GM18505 (cell line): ENCODE measurements around the gene RRAD.
"Not testable (repeated sequence)": the region's sequence is repeated elsewhere in the genome, so short reads cannot be mapped to it uniquely, and the experiment has no call there.

Experiments
- ATAC-seq: cut with Tn5 transposase; IDR thresholded peaks from one replicate; pipeline ENCODE4 v1.9.1; 2021; ENCODE audit not compliant: unreplicated experiment
- POLR2A ChIP-seq: IDR thresholded peaks from 4 replicates; pipeline ENCODE4 v1.6.1; 2011; ENCODE audit warnings: borderline replicate concordance; ENCODE audit not compliant: insufficient read depth, insufficient read length; ENCODE audit errors: extremely low read depth

RRAD gene

DNA sequence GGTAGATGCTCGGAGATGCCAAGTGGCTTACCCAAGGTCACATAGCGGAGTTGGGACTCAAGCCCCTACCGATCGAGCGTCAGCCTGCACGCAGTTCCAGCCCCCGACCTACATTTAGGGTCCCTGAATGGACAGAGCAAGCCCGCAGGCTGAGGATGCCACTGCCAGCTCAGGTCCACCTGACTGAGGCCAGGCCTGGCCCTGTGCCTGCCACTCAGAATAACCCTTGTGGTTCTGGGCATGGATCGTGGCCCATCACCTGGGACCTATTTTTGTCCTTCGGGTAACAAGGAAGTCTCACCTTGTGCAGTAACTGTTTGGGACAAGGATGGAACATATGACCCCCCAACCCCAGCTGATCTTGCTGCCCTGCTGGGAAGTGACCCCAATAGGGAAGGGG, 23.7 kb downstream of the RRAD start:
- no peak for TF ChIP-seq POLR2A
- no peak for ATAC-seq

DNA sequence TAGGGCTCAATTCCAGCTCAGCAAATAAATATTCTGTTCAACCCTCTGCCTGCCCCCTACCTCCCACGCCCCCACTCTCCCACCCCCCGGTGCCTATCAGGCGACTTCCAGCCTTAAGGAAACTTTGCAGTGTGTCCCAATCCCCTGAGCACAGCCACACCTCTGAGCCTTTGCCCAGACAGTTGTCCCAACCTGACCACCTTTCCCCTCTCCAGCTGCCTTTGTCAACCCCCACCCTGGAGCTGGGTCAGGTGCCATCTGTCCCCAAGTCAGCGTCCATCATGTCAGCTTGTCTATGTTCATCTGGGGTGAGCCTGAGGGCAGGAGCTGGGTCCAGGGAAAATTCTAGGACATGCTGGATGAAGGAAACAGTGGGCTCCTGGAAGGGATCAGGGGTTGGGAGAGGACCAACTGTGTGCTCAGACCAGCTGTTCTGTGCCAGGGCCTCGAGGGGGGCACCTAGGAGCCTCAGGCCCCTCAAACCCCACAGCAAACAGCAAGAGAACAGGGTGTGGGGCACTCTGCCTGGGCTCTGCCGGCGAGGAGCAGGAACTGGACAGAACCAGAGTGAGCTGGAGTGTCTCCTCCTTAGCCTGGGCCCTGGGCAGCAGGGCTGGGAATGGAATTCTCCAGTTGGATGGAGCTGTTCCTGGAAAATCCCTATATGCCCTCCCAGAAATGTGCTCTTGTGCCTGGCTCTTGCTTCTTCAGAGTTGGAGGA, 24.5 kb downstream of the RRAD start:
- no peak for TF ChIP-seq POLR2A

DNA sequence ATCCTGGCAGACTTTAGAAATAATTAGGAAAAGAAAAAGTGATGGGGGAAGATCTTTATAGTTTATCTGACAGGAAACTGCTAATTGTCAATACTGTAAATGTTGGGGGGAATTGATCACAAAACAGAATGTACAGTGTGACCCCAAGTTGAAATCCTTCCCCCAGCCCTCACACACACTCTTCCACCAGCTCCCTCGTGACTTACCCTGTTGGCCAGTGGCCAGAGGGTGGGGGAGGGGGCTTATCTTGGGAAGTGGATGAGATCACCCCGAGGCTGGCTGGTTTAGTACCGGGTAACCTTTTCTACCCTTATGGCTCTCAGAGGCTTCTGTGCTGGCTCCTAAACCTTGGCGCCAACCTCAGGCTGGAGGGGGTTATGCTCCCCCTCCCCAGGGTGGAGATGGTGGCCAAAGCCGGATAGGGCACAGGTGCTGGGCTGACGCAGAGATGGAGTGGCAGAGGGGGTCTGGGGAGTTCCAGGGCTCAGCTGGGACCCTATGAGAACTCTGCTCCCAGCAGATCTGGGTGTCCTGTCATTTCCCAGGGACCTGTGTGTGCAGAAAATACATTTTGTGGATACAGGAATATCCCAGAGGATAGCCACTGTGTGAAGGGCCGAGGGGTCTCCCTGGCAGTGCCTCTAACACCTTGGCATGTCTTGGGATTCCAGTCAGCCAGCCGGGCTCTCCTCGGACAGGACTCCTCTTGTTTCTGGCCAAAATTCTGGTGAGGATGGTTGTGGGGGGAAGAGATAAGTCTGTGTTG, 25.2 kb downstream of the RRAD start:
- no peak for TF ChIP-seq POLR2A
- no peak for ATAC-seq

More for the DNA sequence above, 24.5 kb downstream of the RRAD start:
- no peak for ATAC-seq

DNA sequence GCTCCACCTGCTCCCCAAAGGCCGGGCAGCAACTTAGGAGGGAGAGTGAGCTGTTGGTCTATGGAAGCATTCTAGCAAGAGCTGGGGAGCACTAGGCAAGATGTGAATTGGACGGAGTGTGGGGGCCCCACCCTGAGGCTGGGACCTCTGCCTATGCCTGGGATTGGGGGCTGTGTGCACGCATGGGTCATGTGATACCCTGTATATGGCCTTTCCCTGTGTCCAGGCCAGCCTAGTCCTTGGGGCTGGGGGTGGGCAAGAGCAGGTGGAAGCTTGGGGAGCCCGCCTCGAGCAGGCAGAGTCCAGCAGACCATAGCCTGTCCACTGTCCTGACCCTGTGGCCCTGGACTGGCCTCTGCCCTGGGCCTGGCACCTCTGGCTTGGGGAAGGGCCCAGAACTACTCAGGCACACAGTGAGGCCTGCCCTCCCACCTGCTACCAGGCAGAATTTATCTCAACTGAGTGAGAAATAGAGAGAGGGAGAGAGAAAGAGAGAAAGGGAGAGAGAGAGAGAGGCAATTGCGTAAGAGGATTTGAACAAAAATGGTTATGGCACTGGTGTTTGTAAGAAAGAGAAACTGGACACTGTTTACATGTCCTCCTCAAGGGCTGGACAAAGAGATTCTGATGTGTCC, 25.9 kb downstream of the RRAD start:
- ATAC-seq: no peak
- TF ChIP-seq POLR2A: no peak

DNA sequence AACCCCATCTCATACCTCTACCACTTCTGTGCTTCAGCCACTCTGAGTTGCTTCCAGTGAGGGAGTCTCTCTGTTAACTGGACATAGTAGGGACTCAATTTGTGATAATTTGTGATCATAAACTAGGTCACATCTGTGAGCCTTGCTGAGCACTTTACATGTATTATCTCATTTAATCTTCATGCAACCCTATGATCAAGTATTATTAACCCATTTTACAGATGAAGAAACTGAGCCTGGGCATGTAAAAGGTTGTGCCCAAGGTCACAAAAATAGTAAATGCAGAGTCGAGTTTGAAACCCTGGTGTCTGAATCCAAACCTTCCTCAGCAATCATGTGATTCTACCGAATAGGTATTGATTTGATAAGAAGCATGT, 26.4 kb downstream of the RRAD start:
- no peak for ATAC-seq
- no peak for TF ChIP-seq POLR2A

DNA sequence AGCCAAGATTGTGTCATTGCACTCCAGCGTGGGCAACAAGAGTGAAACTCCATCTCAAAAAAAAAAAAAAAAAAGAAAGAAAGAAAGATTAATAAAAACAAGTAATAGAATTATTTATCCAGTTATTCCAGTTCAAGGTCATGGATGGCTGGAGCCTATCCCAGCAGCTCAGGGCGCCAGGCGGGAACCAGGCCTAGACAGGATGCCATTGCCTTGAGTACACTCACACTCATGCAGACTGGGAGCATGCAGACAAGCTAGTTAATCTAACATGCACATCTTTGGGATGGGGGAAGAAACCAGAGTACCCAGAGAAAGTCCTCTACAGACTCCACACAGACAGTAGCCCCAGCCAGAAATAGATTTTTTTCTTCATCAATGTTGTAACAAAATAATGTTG, 27.1 kb downstream of the RRAD start:
- TF ChIP-seq POLR2A: no peak
- no peak for ATAC-seq

DNA sequence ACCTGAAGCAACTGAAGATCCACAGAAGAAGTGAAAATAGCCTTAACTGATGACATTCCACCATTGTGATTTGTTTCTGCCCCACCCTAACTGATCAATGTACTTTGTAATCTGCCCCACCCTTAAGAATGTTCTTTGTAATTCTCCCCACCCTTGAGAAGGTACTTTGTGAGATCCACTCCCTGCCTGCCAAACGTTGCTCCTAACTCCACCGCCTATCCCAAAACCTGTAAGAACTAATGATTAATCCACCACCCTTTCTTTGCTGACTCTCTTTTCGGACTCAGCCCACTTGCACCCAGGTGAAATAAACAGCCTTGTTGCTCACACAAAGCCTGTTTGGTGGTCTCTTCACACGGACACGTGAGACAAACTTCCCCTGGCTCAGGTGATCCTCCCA, 28.7 kb downstream of the RRAD start:
- ATAC-seq: not testable (repeated sequence)

DNA sequence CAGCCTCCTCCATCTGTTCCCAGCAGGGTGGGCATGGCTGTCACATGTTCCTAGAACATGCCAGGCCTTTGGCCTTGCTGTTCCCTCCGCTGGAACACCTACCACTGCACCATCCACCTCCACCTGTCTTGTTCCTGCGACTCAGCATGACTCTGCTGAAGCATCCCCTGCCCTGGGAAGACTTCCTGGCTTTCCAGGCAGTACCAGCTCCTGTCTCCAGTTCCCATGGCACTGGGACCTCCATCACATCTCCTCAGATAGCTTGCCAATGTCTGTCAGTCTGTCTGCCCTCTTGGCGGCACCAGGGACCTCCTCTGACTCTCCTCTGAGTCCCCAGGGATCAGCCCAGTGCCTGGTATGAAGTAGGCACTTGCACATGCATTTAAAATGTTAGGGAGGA, 29.3 kb downstream of the RRAD start:
- no peak for ATAC-seq

DNA sequence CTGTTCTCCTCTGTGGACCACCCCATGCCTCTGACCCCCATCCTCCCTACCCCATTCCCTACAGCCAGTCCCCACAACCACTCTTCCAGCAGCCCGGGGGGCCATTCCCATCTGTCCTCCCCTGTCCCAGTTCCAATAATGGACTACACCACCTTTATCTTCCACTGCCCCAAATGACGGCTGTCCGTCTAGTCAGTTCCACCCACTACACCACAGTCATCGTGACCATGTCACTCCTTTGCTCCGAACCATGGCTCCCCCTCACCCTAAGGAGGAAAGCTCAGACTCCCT, 29.7 kb downstream of the RRAD start:
- TF ChIP-seq POLR2A: no peak
- no peak for ATAC-seq

More for the DNA sequence above, 29.3 kb downstream of the RRAD start:
- TF ChIP-seq POLR2A: no peak

DNA sequence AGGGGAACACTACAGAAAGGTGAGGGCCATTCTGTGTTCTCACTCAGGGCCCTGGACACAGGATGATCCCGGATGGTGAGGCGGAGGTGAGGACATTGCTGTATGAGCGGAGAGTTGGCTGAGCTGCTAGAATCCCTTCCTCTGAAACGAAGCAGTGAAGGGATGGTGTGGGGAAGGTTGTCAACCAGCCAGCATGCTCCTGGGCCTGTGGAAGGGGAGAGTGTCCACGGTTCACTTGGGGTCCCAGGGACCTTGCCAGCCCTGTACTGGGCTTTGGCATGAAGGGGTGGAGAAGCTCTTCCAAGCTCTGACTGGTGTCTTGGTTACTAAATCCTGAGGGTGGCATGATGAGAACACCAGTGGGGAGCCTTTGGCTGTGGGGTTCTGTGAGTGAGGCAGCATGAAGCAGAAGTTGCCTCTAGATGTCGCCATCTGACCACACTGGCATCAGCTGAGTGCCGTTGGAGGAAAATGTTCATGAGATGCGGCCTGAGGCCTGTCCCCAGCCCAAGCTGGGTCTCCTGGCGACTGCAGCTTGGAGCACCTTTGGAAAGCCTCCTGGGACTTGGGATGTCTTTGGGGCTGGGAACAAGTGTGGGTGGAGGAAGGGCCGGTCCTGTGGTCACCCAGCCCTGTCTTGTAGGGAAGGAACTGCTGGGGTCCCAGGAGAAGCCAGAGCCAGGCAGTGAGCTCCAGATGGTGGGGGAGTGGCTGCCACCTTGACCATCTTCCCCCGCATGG, 30.2 kb downstream of the RRAD start:
- no peak for TF ChIP-seq POLR2A
- no peak for ATAC-seq

DNA sequence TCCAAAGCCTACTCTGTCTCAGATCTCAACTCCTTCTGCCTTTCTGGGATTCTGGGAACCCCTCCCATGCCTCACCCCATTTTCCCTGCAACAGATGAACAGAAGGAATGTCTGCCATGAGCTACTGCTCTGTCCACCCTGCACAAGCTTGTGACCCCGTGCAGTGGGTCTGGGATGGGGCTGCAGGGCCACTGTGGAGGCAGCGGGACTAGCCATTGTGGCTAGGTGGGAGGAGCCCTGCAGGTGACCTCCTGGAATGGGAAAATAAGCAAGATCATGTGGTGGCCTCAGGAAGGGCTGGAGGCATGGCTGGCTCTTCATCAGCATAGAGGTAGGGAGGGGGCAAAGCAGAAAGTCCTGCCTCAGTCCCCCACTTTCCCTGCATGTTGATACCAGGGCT, 31.3 kb downstream of the RRAD start:
- ATAC-seq: no peak
- no peak for TF ChIP-seq POLR2A

DNA sequence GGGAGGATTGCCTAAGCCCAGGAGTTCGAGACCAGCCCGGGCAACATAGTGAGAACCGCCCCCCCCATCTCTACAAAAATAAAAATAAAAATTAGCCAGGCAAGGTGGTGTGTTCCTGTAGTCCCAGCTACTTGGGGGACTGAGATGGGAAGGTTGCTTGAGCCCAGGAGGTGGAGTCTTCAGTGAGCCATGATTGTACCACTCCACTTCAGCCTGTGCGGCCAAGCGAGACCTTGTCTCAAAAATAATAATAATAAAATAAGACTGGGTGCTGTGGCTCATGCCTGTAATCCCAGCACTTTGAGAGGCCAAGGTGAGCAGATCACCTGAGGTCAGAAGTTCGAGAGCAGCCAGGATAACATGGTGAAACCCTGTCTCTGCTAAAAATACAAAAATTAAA, 33.5 kb downstream of the RRAD start:
- TF ChIP-seq POLR2A: no peak
- no peak for ATAC-seq

DNA sequence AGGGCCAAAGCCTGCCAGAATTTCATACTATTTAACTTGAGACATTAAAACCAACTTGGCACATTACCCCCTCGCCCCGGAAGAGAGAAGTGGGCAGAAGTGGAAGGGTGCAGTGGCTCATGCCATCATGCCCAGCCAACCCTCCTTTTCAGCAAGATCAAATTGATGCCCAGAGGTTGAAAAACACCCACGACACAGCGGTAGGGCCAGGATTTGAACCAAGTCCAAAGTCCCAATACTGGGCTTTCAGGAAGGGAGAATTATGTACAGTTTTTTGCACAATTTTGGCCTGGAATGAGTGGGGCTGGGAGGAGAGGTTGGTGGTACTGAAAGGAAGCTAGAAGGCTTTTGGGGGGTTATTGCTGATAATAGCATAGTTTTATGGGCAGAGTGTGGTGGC, 34.0 kb downstream of the RRAD start:
- no peak for TF ChIP-seq POLR2A
- no peak for ATAC-seq
